H1 (cell line): ENCODE data around the gene NBDY. TPM values are rescaled to one million over a fixed set of nuclear protein-coding genes. Genes with fewer than 3 reads are reported as not detected.

Source experiments
- CTCF ChIA-PET: fragments of 300-600 bp; sonication (Branson Sonifier 250); formaldehyde crosslinking; loops from one replicate; lab custom pipeline; 2021; ENCODE audit not compliant: partially characterized antibody; lab: Charles Lee
- POLR2A ChIA-PET: fragments of 300-600 bp; sonication (Branson Sonifier 250); formaldehyde crosslinking; loops from one replicate; lab custom pipeline; 2021; ENCODE audit warnings: inconsistent platforms; ENCODE audit not compliant: partially characterized antibody; lab: Charles Lee
- DNase-seq, 2 experiments: peaks; one replicate each; pipeline versions ENCODE4 v3.0.0 to v3.0.0-alpha.2; 2010 to 2022; ENCODE audit warnings: low spot score in 2 of 2, low read depth in 1 of 2, mixed read lengths in 1 of 2
- FAIRE-seq: peaks from 2 replicates; lab custom pipeline; 2011; peaks lifted over from hg19 to GRCh38; lab: Jason Lieb, UNC
- H2AFZ ChIP-seq: 2 replicates; pipeline ENCODE4 v1.8.1; 2012; ENCODE audit warnings: low read length, inconsistent platforms
- H2AK5ac ChIP-seq: 2 replicates; pipeline ENCODE4 v1.6.1; 2013; ENCODE audit warnings: low read depth, low read length
- H2BK120ac ChIP-seq: replicated peaks from 2 replicates; pipeline ENCODE3; 2013; ENCODE audit warnings: low read depth, low read length, inconsistent platforms
- H2BK12ac ChIP-seq: 2 replicates; pipeline ENCODE4 v1.6.1; 2013; ENCODE audit warnings: low read depth, low read length
- H2BK15ac ChIP-seq: 2 replicates; pipeline ENCODE4 v1.6.1; 2013; ENCODE audit warnings: low read length
- H2BK20ac ChIP-seq: 2 replicates; pipeline ENCODE4 v1.6.1; 2013; ENCODE audit warnings: low read length
- H2BK5ac ChIP-seq: 2 replicates; pipeline ENCODE4 v1.6.1; 2013; ENCODE audit warnings: low read depth, low read length
- H3K14ac ChIP-seq: 2 replicates; pipeline ENCODE4 v1.6.1; 2013; ENCODE audit warnings: inconsistent platforms; ENCODE audit not compliant: insufficient read length
- H3K18ac ChIP-seq: 2 replicates; pipeline ENCODE4 v1.6.1; 2013; ENCODE audit warnings: low read length; ENCODE audit errors: extremely low read depth
- H3K23ac ChIP-seq: 2 replicates; pipeline ENCODE4 v1.6.1; 2013; ENCODE audit warnings: inconsistent platforms; ENCODE audit not compliant: insufficient read length
- H3K23me2 ChIP-seq: 2 replicates; pipeline ENCODE4 v1.6.1; 2013; ENCODE audit warnings: low read depth, low read length
- H3K27ac ChIP-seq: 2 replicates; pipeline ENCODE4 v1.6.1; 2011; ENCODE audit warnings: low read depth, low read length, inconsistent platforms
- H3K27me3 ChIP-seq, 4 experiments: replicated peaks in 1 of 4; 1 replicate in 1 of 4; 2 replicates in 3 of 4; pipeline versions ENCODE4 v1.6.1 to v1.8.1; 2011 to 2013; ENCODE audit warnings: low read length in 3 of 4, mild to moderate bottlenecking in 3 of 4, inconsistent platforms in 2 of 4, mixed read lengths in 2 of 4, moderate library complexity in 1 of 4; ENCODE audit not compliant: control insufficient read depth in 3 of 4, insufficient read depth in 3 of 4; ENCODE audit errors: extremely low read depth in 1 of 4
- H3K36me3 ChIP-seq, 4 experiments: 2 replicates each; pipeline versions ENCODE4 v1.6.1 to v1.8.1; 2011 to 2013; ENCODE audit warnings: mild to moderate bottlenecking in 4 of 4, low read length in 3 of 4, moderate library complexity in 2 of 4, control low read depth in 1 of 4, inconsistent platforms in 1 of 4; ENCODE audit not compliant: insufficient read depth in 4 of 4, control insufficient read depth in 2 of 4
- H3K4ac ChIP-seq: replicated peaks from 2 replicates; pipeline ENCODE3; 2013; ENCODE audit warnings: low read length, low read depth, mixed read lengths, inconsistent platforms; ENCODE audit not compliant: insufficient read length
- H3K4me1 ChIP-seq, 4 experiments: replicated peaks in 1 of 4; 1 replicate in 1 of 4; 2 replicates in 3 of 4; pipeline versions ENCODE4 v1.6.1 to v1.8.1; 2011 to 2013; ENCODE audit warnings: low read length in 3 of 4, inconsistent platforms in 2 of 4, mixed read lengths in 1 of 4; ENCODE audit not compliant: insufficient read depth in 4 of 4, control insufficient read depth in 3 of 4
- H3K4me2 ChIP-seq, 2 experiments: 2 replicates each; pipeline versions ENCODE4 v1.6.1 to v1.8.1; 2011 to 2013; ENCODE audit warnings: low read depth in 2 of 2, low read length in 2 of 2, control low read depth in 1 of 2, inconsistent platforms in 1 of 2, mild to moderate bottlenecking in 1 of 2; ENCODE audit not compliant: insufficient read depth in 1 of 2
- H3K4me3 ChIP-seq, 4 experiments: fragments of 200-600, 300-600 bp in 1 of 4; sonication (generic), shearing (Covaris generic), sonication (Bioruptor Twin) in 1 of 4; 2 replicates each; pipeline versions ENCODE4 v1.5.1 to v1.8.1; 2011 to 2016; ENCODE audit warnings: low read length in 4 of 4, low read depth in 3 of 4, control low read depth in 2 of 4, inconsistent platforms in 2 of 4, mild to moderate bottlenecking in 2 of 4, mixed read lengths in 1 of 4, moderate library complexity in 1 of 4; ENCODE audit not compliant: insufficient read depth in 2 of 4; ENCODE audit errors: extremely low read depth in 1 of 4
- H3K56ac ChIP-seq: replicated peaks from 2 replicates; pipeline ENCODE3; 2013; ENCODE audit warnings: low read depth, mild to moderate bottlenecking, mixed read lengths, low read length, inconsistent platforms; ENCODE audit not compliant: insufficient read length
- H3K79me1 ChIP-seq: 2 replicates; pipeline ENCODE4 v1.6.1; 2013; ENCODE audit warnings: low read depth, low read length, control low read depth
- H3K79me2 ChIP-seq, 2 experiments: 2 replicates each; pipeline versions ENCODE4 v1.6.1 to v1.8.1; 2012 to 2013; ENCODE audit warnings: low read length in 2 of 2, mild to moderate bottlenecking in 2 of 2, inconsistent platforms in 1 of 2; ENCODE audit not compliant: insufficient read depth in 2 of 2, control insufficient read depth in 1 of 2
- H3K9ac ChIP-seq, 4 experiments: replicated peaks in 1 of 4; 1 replicate in 1 of 4; 2 replicates in 3 of 4; pipeline versions ENCODE4 v1.6.1 to v1.8.1; 2011 to 2013; ENCODE audit warnings: low read depth in 3 of 4, low read length in 3 of 4, control low read depth in 2 of 4, mild to moderate bottlenecking in 2 of 4, moderate library complexity in 2 of 4, inconsistent platforms in 1 of 4; ENCODE audit errors: extremely low read depth in 1 of 4
- H3K9me3 ChIP-seq, 2 experiments: 2 replicates each; pipeline versions ENCODE4 v1.6.1 to v1.8.1; 2012 to 2013; ENCODE audit warnings: mild to moderate bottlenecking in 2 of 2, moderate library complexity in 2 of 2, control low read depth in 1 of 2, inconsistent platforms in 1 of 2, low read depth in 1 of 2, low read length in 1 of 2, mixed read lengths in 1 of 2; ENCODE audit not compliant: insufficient read depth in 2 of 2
- H4K20me1 ChIP-seq, 2 experiments: replicated peaks in 1 of 2; 2 replicates each; pipeline versions ENCODE3 to v1.8.1; 2011 to 2013; ENCODE audit warnings: inconsistent platforms in 2 of 2, low read length in 2 of 2, mild to moderate bottlenecking in 1 of 2; ENCODE audit not compliant: insufficient read depth in 2 of 2, control insufficient read depth in 1 of 2
- H4K5ac ChIP-seq: 2 replicates; pipeline ENCODE4 v1.6.1; 2013; ENCODE audit warnings: low read length, low read depth, mixed read lengths, inconsistent platforms; ENCODE audit not compliant: insufficient read length
- H4K8ac ChIP-seq: 2 replicates; pipeline ENCODE4 v1.8.0; 2013; ENCODE audit warnings: mild to moderate bottlenecking, moderate library complexity, low read length, inconsistent platforms; ENCODE audit not compliant: insufficient read depth; ENCODE audit errors: extremely low read depth
- H4K91ac ChIP-seq: replicated peaks from 2 replicates; pipeline ENCODE3; 2013; ENCODE audit warnings: low read length, mixed read lengths, inconsistent platforms; ENCODE audit not compliant: insufficient read length
- ATF3 ChIP-seq: IDR thresholded peaks from 2 replicates; pipeline ENCODE4 v1.6.1; 2011; ENCODE audit warnings: low read depth, mild to moderate bottlenecking, low read length; ENCODE audit not compliant: insufficient read depth
- BACH1 ChIP-seq: IDR thresholded peaks from 2 replicates; pipeline ENCODE4 v1.6.1; 2012; ENCODE audit warnings: low read length, improper control_type of control experiment
- CREB1 ChIP-seq: IDR thresholded peaks from 2 replicates; pipeline ENCODE4 v1.6.1; 2012; ENCODE audit warnings: inconsistent platforms
- CTBP2 ChIP-seq: IDR thresholded peaks from 2 replicates; pipeline ENCODE4 v1.7.0; 2011; ENCODE audit warnings: borderline replicate concordance, mild to moderate bottlenecking, moderate library complexity, mixed read lengths, low read length; ENCODE audit not compliant: insufficient read depth, insufficient read length
- EGR1 ChIP-seq: IDR thresholded peaks from 2 replicates; pipeline ENCODE4 v1.6.1; 2011; ENCODE audit warnings: low read depth, low read length, borderline replicate concordance
- HDAC6 ChIP-seq: IDR thresholded peaks from one replicate; pipeline ENCODE4 v1.7.1; 2012; ENCODE audit warnings: low read depth, mild to moderate bottlenecking, inconsistent platforms, low read length, moderate library complexity
- JUN ChIP-seq: IDR thresholded peaks from 2 replicates; pipeline ENCODE4 v1.6.1; 2011; ENCODE audit warnings: low read depth, mild to moderate bottlenecking, improper control_type of control experiment, low read length
- JUND ChIP-seq: IDR thresholded peaks from 2 replicates; pipeline ENCODE4 v1.6.1; 2011; ENCODE audit warnings: mild to moderate bottlenecking, improper control_type of control experiment, low read length
- MAX ChIP-seq: IDR thresholded peaks from 2 replicates; pipeline ENCODE4 v1.6.1; 2012; ENCODE audit warnings: inconsistent platforms
- POLR2AphosphoS5 ChIP-seq: IDR thresholded peaks from 2 replicates; pipeline ENCODE4 v1.6.1; 2011; ENCODE audit warnings: low read depth, low read length
- RXRA ChIP-seq: IDR thresholded peaks from 2 replicates; pipeline ENCODE4 v1.6.1; 2011; ENCODE audit warnings: low read depth, mild to moderate bottlenecking, low read length, moderate library complexity; ENCODE audit not compliant: insufficient read depth
- SIN3A ChIP-seq, 2 experiments: IDR thresholded peaks in 1 of 2; conservative IDR thresholded peaks in 1 of 2; 2 replicates each; pipeline ENCODE4 v1.6.1; 2011 to 2012; ENCODE audit warnings: low read length in 2 of 2, improper control_type of control experiment in 1 of 2, low read depth in 1 of 2, mild to moderate bottlenecking in 1 of 2
- SIRT6 ChIP-seq: IDR thresholded peaks from one replicate; pipeline ENCODE4 v1.7.1; 2012; ENCODE audit warnings: low read length, inconsistent platforms
- ZNF274 ChIP-seq: IDR thresholded peaks from 2 replicates; pipeline ENCODE4 v1.7.0; 2012; ENCODE audit warnings: low read length, borderline replicate concordance; ENCODE audit errors: extremely low read depth
- WGBS, 2 experiments: shearing (Covaris generic) in 1 of 2; methylation state at CpG; one replicate each; pipeline versions ENCODE4 v1.1.6 to v1.1.7; 2013 to 2015; ENCODE audit warnings: low lambda C conversion rate in 2 of 2, mixed read lengths in 2 of 2, inconsistent platforms in 1 of 2, low coverage in 1 of 2, missing lambda C conversion rate in 1 of 2; ENCODE audit not compliant: insufficient replicate concordance in 2 of 2, insufficient coverage in 1 of 2, insufficient read length in 1 of 2; ENCODE audit errors: extremely low coverage in 1 of 2, missing lambda C conversion rate in 1 of 2; 5-methylcytosine and 5-hydroxymethylcytosine counted together
- polyA plus RNA-seq, 7 experiments: library from polyadenylated mRNA; depleted of rRNA in 3 of 7; stranded (reverse) in 5 of 7; unstranded in 2 of 7; fragments of >200 nt in 5 of 7; fragments of 200-250 nt in 2 of 7; gene quantifications; 1 replicate in 5 of 7; 2 replicates in 1 of 7; 4 replicates in 1 of 7; pipeline versions ENCODE4 v1.2.1 to v1.2.3, GENCODE V29; 2011 to 2013; ENCODE audit warnings: missing spikeins in 2 of 7, mixed read lengths in 2 of 7
- total RNA-seq: library from RNA; stranded (reverse); fragmentation: NEBNext Ultra II Directional; extraction: Animal tissue kit (Norgen Biotek cat#: 25700); gene quantifications from 2 replicates; pipeline ENCODE4 v1.2.1, GENCODE V29; 2021

NBDY gene
- total and polyA plus RNA-seq, 2 of the 8 experiments (the other 6 are each of a cell fraction or from before 2014, with no cell fraction given) = 42.3 to 57.8 TPM

- H3K27ac ChIP-seq = no peak overlapping the region
- no peak overlapping the region for H3K4ac ChIP-seq
- no peak overlapping the region for H3K18ac ChIP-seq
- peaks cover 0 to 1% of the 10 kb centered on the region in 2 experiments for H4K20me1 ChIP-seq
- H2BK15ac ChIP-seq = no peak overlapping the region
- H2BK120ac ChIP-seq = no peak overlapping the region
- H2AK5ac ChIP-seq = no peak overlapping the region
- ChIA-PET POLR2A (no interaction called here), CTCF (interaction anchor here (0.8 kb wide), 1 partner anchor 59 kb away, joined by 3 read pairs; no protein-coding TSS in a partner anchor)
- H3K9me3 ChIP-seq = no peaks in the 10 kb centered on the region
- no peaks in the 10 kb centered on the region for H3K79me2 ChIP-seq
- no peak overlapping the region for H4K5ac ChIP-seq
- DNase-seq (no peak), FAIRE-seq (no peak)
- no peak overlapping the region for H2BK5ac ChIP-seq
- WGBS, 2 experiments = 87% methylated on average over 7 of the region's 7 CpGs; no CpG with 5 or more reads in 1 of the 2 experiments
- H3K4me1 ChIP-seq = no peaks in the 10 kb centered on the region
- H4K8ac ChIP-seq = no peak overlapping the region
- no peak overlapping the region for H2AFZ ChIP-seq
- peaks cover 0 to 7% (median 3%) of the 10 kb centered on the region in 4 experiments; a peak in 4 of 8 replicates for H3K36me3 ChIP-seq
- no peak overlapping the region for H3K56ac ChIP-seq
- no peaks in the 10 kb centered on the region for H3K23me2 ChIP-seq
- H2BK12ac ChIP-seq = no peak overlapping the region
- H3K27me3 ChIP-seq = no peaks in the 10 kb centered on the region
- H2BK20ac ChIP-seq = no peak overlapping the region
- no peak overlapping the region for H3K14ac ChIP-seq
- no peak overlapping the region for H3K4me3 ChIP-seq
- no peak overlapping the region for H3K9ac ChIP-seq
- H3K79me1 ChIP-seq = no peaks in the 10 kb centered on the region; the same call in 1 of the 2 replicates
- no peak overlapping the region for H3K4me2 ChIP-seq
- no peak overlapping the region for H4K91ac ChIP-seq
- H3K23ac ChIP-seq = no peak overlapping the region
- TF ChIP-seq POLR2AphosphoS5 (no peak), HDAC6 (no peak), CTBP2 (no peak), SIRT6 (no peak), JUND (no peak), ATF3 (no peak), EGR1 (no peak), JUN (no peak), ZNF274 (no peak), SIN3A (conservative IDR thresholded peaks at IDR 0.05 in 1 of 2, IDR thresholded peaks at IDR 0.05 in 1 of 2; ENCODE audit: low read depth in 1 of 2, low read length in 2 of 2) (no peak), MAX (no peak), BACH1 (no peak), CREB1 (no peak), RXRA (no peak)
Measured at GRCh38 chrX:56785442-56785841, 56.4 kb downstream of the NBDY start.
